ENCODE results near the gene PPP6R2. TPM values are rescaled to one million over a fixed set of nuclear protein-coding genes. Genes with fewer than 3 reads are reported as not detected.

The PPP6R2 gene
- total RNA-seq, 2 donors from 2014 or later, result 58.7 to 81.2 TPM

- Histone ChIP-seq H3K4me3 (ENCODE audit: low read length) (no peak overlapping the region), H3K4me1 (ENCODE audit: control insufficient read depth, insufficient read depth, low read length) (no peaks in the 10 kb centered on the region), H3K27me3 (ENCODE audit: control insufficient read depth, insufficient read depth, low read length, poor library complexity, severe bottlenecking) (no peaks in the 10 kb centered on the region), H3K9me3 (ENCODE audit: control insufficient read depth, low read length) (no peaks in the 10 kb centered on the region), H3K36me3 (ENCODE audit: control insufficient read depth, insufficient read depth, low read length) (no peaks in the 10 kb centered on the region), H3K27ac (ENCODE audit: low read depth, low read length) (no peak overlapping the region), H3K9ac (ENCODE audit: extremely low read depth, low read length, poor library complexity, severe bottlenecking) (no peak overlapping the region)
- H3K27me3 Mint-ChIP-seq (ENCODE audit: insufficient read depth), result peaks cover 1% of the 10 kb centered on the region
- no peak overlapping the region for H3K27ac Mint-ChIP-seq
- H3K4me3 Mint-ChIP-seq, result no peak overlapping the region
- peaks cover 8% of the 10 kb centered on the region for H3K4me1 Mint-ChIP-seq
- no peaks in the 10 kb centered on the region for H3K9me3 Mint-ChIP-seq
- TF ChIP-seq CTCF (conservative IDR thresholded peaks at IDR 0.05), result no peak
- no peaks in the 10 kb centered on the region for H3K36me3 Mint-ChIP-seq (ENCODE audit: low read depth)
- no peak for DNase-seq
- 86% methylated on average over 7 of the region's 7 CpGs; no CpG with 5 or more reads in 1 of the 2 experiments for WGBS, 2 experiments (ENCODE audit: insufficient coverage in 1 of 2, insufficient read length in 1 of 2)
These were observed 30.1 kb upstream of the PPP6R2 start for GRCh38 chr22:50313021-50313420.

GRCh38 chr22:50313600-50313999 is 29.5 kb upstream of the PPP6R2 start:
- H3K27ac ChIP-seq (ENCODE audit: low read depth, low read length), result no peak overlapping the region
- H3K9ac ChIP-seq (ENCODE audit: extremely low read depth, low read length, poor library complexity, severe bottlenecking), result no peak overlapping the region
- H3K36me3 ChIP-seq (ENCODE audit: control insufficient read depth, insufficient read depth, low read length), result no peaks in the 10 kb centered on the region
- no peaks in the 10 kb centered on the region for H3K9me3 Mint-ChIP-seq
- H3K4me1 Mint-ChIP-seq, result peaks cover 6% of the 10 kb centered on the region
- H3K27me3 Mint-ChIP-seq (ENCODE audit: insufficient read depth), result peaks cover 1% of the 10 kb centered on the region
- no peak for TF ChIP-seq CTCF (conservative IDR thresholded peaks at IDR 0.05)
- no peaks in the 10 kb centered on the region for H3K9me3 ChIP-seq (ENCODE audit: control insufficient read depth, low read length)
- DNase-seq, result no peak
- H3K4me3 ChIP-seq (ENCODE audit: low read length), result no peak overlapping the region
- H3K27me3 ChIP-seq (ENCODE audit: control insufficient read depth, insufficient read depth, low read length, poor library complexity, severe bottlenecking), result no peaks in the 10 kb centered on the region
- H3K36me3 Mint-ChIP-seq (ENCODE audit: low read depth), result no peaks in the 10 kb centered on the region
- no peak overlapping the region for H3K4me3 Mint-ChIP-seq
- no peak overlapping the region for H3K27ac Mint-ChIP-seq
- H3K4me1 ChIP-seq (ENCODE audit: control insufficient read depth, insufficient read depth, low read length), result no peaks in the 10 kb centered on the region
- 88 to 96% methylated on average over 5 to 17 of the region's 17 CpGs for WGBS, 2 experiments (ENCODE audit: insufficient coverage in 1 of 2, insufficient read length in 1 of 2)

GRCh38 chr22:50314081-50314454 is 29.1 kb upstream of the PPP6R2 start:
- H3K4me1 ChIP-seq (ENCODE audit: control insufficient read depth, insufficient read depth, low read length), result no peaks in the 10 kb centered on the region
- TF ChIP-seq CTCF (conservative IDR thresholded peaks at IDR 0.05), result no peak
- Mint-ChIP-seq H3K27me3 (ENCODE audit: insufficient read depth) (peaks cover 1% of the 10 kb centered on the region), H3K4me3 (no peak overlapping the region), H3K4me1 (peaks cover 3% of the 10 kb centered on the region), H3K27ac (no peak overlapping the region), H3K36me3 (ENCODE audit: low read depth) (no peaks in the 10 kb centered on the region), H3K9me3 (no peaks in the 10 kb centered on the region)
- H3K9ac ChIP-seq (ENCODE audit: extremely low read depth, low read length, poor library complexity, severe bottlenecking), result no peak overlapping the region
- no peak overlapping the region for H3K4me3 ChIP-seq (ENCODE audit: low read length)
- H3K9me3 ChIP-seq (ENCODE audit: control insufficient read depth, low read length), result no peaks in the 10 kb centered on the region
- no peak overlapping the region for H3K27ac ChIP-seq (ENCODE audit: low read depth, low read length)
- no peak for DNase-seq
- no peaks in the 10 kb centered on the region for H3K36me3 ChIP-seq (ENCODE audit: control insufficient read depth, insufficient read depth, low read length)
- 89 to 95% methylated on average over 12 to 14 of the region's 14 CpGs for WGBS, 2 experiments (ENCODE audit: insufficient coverage in 1 of 2, insufficient read length in 1 of 2)
- no peaks in the 10 kb centered on the region for H3K27me3 ChIP-seq (ENCODE audit: control insufficient read depth, insufficient read depth, low read length, poor library complexity, severe bottlenecking)

All from endodermal cell (in vitro differentiated cells).